Transverse colon (tissue), 4 donors: ENCODE measurements around the gene B4GALNT1. TPM values are rescaled to one million over a fixed set of nuclear protein-coding genes. Genes with fewer than 3 reads are reported as not detected.

ENCODE experiments used
- DNase-seq: peaks from one replicate; pipeline ENCODE4 v3.0.0-alpha.2; 2019
- H3K27ac ChIP-seq, 4 donors: fragments of 200-600 bp; sonication (generic); 2 replicates each; pipeline ENCODE4 v1.5.1; 2016 to 2018; ENCODE audit warnings: inconsistent platforms in 4 of 4
- H3K27me3 ChIP-seq: fragments of 200-600 bp; sonication (generic); 2 replicates; pipeline ENCODE4 v1.5.1; 2017; ENCODE audit warnings: inconsistent platforms
- H3K36me3 ChIP-seq, 4 donors: fragments of 200-600 bp; sonication (generic); 2 replicates each; pipeline ENCODE4 v1.5.1; 2017 to 2019; ENCODE audit warnings: inconsistent platforms in 4 of 4
- H3K4me1 ChIP-seq, 4 donors: fragments of 200-600 bp; sonication (generic); 2 replicates each; pipeline ENCODE4 v1.5.1; 2017 to 2020; ENCODE audit warnings: inconsistent platforms in 4 of 4
- H3K4me3 ChIP-seq, 4 donors: fragments of 200-600 bp; sonication (generic); 1 replicate in 1 of 4; 2 replicates in 3 of 4; pipeline versions ENCODE4 v1.5.1 to v1.6.1; 2017 to 2019; ENCODE audit warnings: inconsistent platforms in 4 of 4
- H3K9me3 ChIP-seq, 2 donors: fragments of 200-600 bp; sonication (generic); 2 replicates each; pipeline ENCODE4 v1.5.1; 2017 to 2019; ENCODE audit warnings: inconsistent platforms in 2 of 2
- EP300 ChIP-seq: sonication (generic); formaldehyde crosslinking; IDR thresholded peaks from one replicate; pipeline ENCODE4 v1.6.1; 2017; ENCODE audit warnings: antibody characterized with exemption, low read depth
- POLR2A ChIP-seq: fragments of 450-650 bp; IDR thresholded peaks from one replicate; pipeline ENCODE4 v1.6.1; 2016; ENCODE audit warnings: antibody characterized with exemption, mild to moderate bottlenecking, moderate library complexity
- POLR2AphosphoS5 ChIP-seq, 3 donors: sonication (generic); formaldehyde crosslinking; IDR thresholded peaks; one replicate each; pipeline ENCODE4 v1.6.1; 2016; ENCODE audit warnings: antibody characterized with exemption in 3 of 3
- WGBS, 2 donors: methylation state at CpG; one replicate each; pipeline ENCODE4 v1.1.5; 2018; ENCODE audit warnings: low coverage in 1 of 2; 5-methylcytosine and 5-hydroxymethylcytosine counted together
- in situ Hi-C, 4 donors: fragments of 200-750 bp; cut with MboI; loops; one replicate each; pipeline versions ENCODE4 v1.15.0 to v1.15.1; 2017; ENCODE audit warnings: low sequenced_read_pairs in 3 of 4, low pct_ligation_motif_present in 1 of 4, low pct_unique_long_range_greater_than_20kb in 1 of 4
- intact Hi-C: fragments of 100-400 bp; cut with DNase I; formaldehyde crosslinking; loops from one replicate; pipeline ENCODE4 v1.15.1; 2023; ENCODE audit warnings: low total_unique reads
- total RNA-seq, 4 donors: library from RNA; depleted of rRNA; stranded (reverse); fragments of >200 nt; gene quantifications; one replicate each; pipeline ENCODE4 v1.1.0, GENCODE V29; 2016
- TF ChIP-seq, protein P1 (sequence below), 5 experiments: fragments of 200-600 bp in 3 of 5; fragments of 450-650 bp in 2 of 5; sonication (generic) in 3 of 5; IDR thresholded peaks; 1 replicate in 2 of 5; 2 replicates in 3 of 5; pipeline ENCODE4 v1.5.1; 2016 to 2017; ENCODE audit warnings: antibody characterized with exemption in 5 of 5, inconsistent platforms in 3 of 5, mild to moderate bottlenecking in 2 of 5, moderate library complexity in 1 of 5

The B4GALNT1 gene
- total RNA-seq, 4 donors from 2014 or later = 0.68 to 6.4 (median 2.1) TPM; not detected in 1

DNA sequence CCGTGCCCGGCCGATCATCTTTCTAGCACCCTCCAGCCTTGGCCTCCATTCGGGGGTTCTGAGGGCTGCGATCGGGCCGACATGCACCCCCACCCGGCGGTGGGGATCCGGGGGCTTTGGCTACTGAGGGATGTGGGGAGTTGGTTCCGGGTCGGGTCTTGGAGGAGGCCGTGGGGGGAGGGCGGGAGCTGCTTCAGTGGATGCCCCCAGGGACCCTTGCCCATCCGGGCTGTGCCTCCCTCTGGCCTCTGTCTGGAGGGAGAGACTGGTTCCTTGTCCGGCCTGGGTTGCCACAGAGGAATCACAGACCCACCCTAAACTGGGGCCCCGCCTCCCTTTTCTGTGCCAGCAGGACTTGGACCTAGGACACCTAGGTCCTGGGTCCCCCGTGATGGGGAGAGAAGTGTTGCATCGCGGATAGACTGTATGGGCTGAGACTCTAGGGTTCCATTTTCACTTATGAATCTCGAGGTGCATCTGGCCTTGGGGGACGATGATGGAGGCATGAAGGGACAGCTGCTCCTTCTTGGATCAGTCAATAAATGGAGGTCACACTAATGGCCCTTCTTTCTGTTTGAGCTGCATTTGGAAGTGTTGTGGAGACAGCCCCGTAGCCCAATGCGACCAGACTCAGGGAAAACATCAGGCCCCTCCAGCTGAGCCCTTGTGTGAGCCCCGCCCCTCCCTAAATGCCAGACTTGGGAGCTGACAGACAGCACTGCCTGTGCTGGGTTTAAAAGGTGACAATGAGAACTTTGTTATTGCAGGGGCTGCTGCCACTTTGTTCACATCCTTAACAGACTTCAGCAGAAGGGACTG lies 27.8 kb downstream of the B4GALNT1 start:
- H3K4me3 ChIP-seq = peak overlapping the region; percentile 54 to 94 (median 58)
- H3K27me3 ChIP-seq = peaks cover 26% of the 10 kb centered on the region
- peaks cover 0 to 19% (median 9%) of the 10 kb centered on the region in 4 donors for H3K36me3 ChIP-seq
- peak; percentile 44 for DNase-seq
- no peak for TF ChIP-seq EP300
- TF ChIP-seq POLR2A = no peak
- TF ChIP-seq POLR2AphosphoS5 (IDR thresholded peaks at IDR 0.05) = no peak
- TF ChIP-seq, protein P1, sequence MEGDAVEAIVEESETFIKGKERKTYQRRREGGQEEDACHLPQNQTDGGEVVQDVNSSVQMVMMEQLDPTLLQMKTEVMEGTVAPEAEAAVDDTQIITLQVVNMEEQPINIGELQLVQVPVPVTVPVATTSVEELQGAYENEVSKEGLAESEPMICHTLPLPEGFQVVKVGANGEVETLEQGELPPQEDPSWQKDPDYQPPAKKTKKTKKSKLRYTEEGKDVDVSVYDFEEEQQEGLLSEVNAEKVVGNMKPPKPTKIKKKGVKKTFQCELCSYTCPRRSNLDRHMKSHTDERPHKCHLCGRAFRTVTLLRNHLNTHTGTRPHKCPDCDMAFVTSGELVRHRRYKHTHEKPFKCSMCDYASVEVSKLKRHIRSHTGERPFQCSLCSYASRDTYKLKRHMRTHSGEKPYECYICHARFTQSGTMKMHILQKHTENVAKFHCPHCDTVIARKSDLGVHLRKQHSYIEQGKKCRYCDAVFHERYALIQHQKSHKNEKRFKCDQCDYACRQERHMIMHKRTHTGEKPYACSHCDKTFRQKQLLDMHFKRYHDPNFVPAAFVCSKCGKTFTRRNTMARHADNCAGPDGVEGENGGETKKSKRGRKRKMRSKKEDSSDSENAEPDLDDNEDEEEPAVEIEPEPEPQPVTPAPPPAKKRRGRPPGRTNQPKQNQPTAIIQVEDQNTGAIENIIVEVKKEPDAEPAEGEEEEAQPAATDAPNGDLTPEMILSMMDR (IDR thresholded peaks at IDR 0.05) = no peak
- intact Hi-C loops = no loop called here
- 24% methylated on average over 10 of the region's 25 CpGs; no CpG with 5 or more reads in 1 of the 2 donors for WGBS, 2 donors
- in situ Hi-C loops = no loop called here
- H3K9me3 ChIP-seq = no peaks in the 10 kb centered on the region
- H3K27ac ChIP-seq = peak overlapping the region; percentile 81 to 95 (median 90)
- peaks cover 3 to 35% (median 15%) of the 10 kb centered on the region in 4 donors for H3K4me1 ChIP-seq

- intact Hi-C loops = no loop called here
Observed at GRCh38 chr12:57604454-57604991, 28.5 kb downstream of the B4GALNT1 start, which contains the start of gene DTX3. Gene DTX3, plus strand, starts transcription at chr12:57604824. Its CDS starts 1,694 bp downstream, at chr12:57606518.

GRCh38 chr12:57603815-57604453 lies 29.1 kb downstream of the B4GALNT1 start:
- peak; percentile 41 for DNase-seq
- no peaks in the 10 kb centered on the region for H3K9me3 ChIP-seq
- WGBS, 2 donors = 30 to 35% methylated on average over 6 of the region's 6 CpGs
- TF ChIP-seq POLR2A = peak; percentile 9
- TF ChIP-seq, protein P1 (IDR thresholded peaks at IDR 0.05) = no peak
- no peak for TF ChIP-seq POLR2AphosphoS5 (IDR thresholded peaks at IDR 0.05)
- TF ChIP-seq EP300 = no peak
- peaks cover 0 to 24% (median 12%) of the 10 kb centered on the region in 4 donors for H3K4me1 ChIP-seq
- peak overlapping the region; percentile 54 to 94 (median 58) for H3K4me3 ChIP-seq
- peaks cover 0 to 24% (median 12%) of the 10 kb centered on the region in 4 donors for H3K36me3 ChIP-seq
- H3K27ac ChIP-seq = peak overlapping the region; percentile 81 to 95 (median 90)
- intact Hi-C loops (no loop called here), in situ Hi-C loops (no loop called here)
- H3K27me3 ChIP-seq = peaks cover 19% of the 10 kb centered on the region

More at GRCh38 chr12:57604454-57604991, 28.5 kb downstream of the B4GALNT1 start, which contains the start of gene DTX3:
- no peaks in the 10 kb centered on the region for H3K9me3 ChIP-seq
- peak within 1 kb of the TSS; percentile 81 to 95 (median 90) for H3K27ac ChIP-seq
- peaks cover under 1 to 28% (median 12%) of the 10 kb centered on the region in 4 donors for H3K4me1 ChIP-seq
- 3 to 9% methylated on average over 13 to 19 of the region's 36 CpGs for WGBS, 2 donors
- peak within 1 kb of the TSS; percentile 54 to 94 (median 58) for H3K4me3 ChIP-seq
- in situ Hi-C loops = no loop called here
- TF ChIP-seq, protein P1 (IDR thresholded peaks at IDR 0.05) = no peak
- no peak for TF ChIP-seq EP300
- peak in 1 of 3 donors; percentile 30 for TF ChIP-seq POLR2AphosphoS5 (IDR thresholded peaks at IDR 0.05)
- H3K27me3 ChIP-seq = peaks cover 20% of the 10 kb centered on the region
- no peak for DNase-seq
- peaks cover 0 to 23% (median 10%) of the 10 kb centered on the region in 4 donors for H3K36me3 ChIP-seq

- peaks cover 19% of the 10 kb centered on the region for H3K27me3 ChIP-seq
- in situ Hi-C loops (no loop called here), intact Hi-C loops (no loop called here)
- TF ChIP-seq, protein P1 (IDR thresholded peaks at IDR 0.05) = no peak
- TF ChIP-seq POLR2A (no peak), EP300 (no peak), POLR2AphosphoS5 (IDR thresholded peaks at IDR 0.05) (no peak)
- DNase-seq = no peak
- H3K36me3 ChIP-seq = peaks cover 0 to 28% (median 12%) of the 10 kb centered on the region in 4 donors
- H3K4me1 ChIP-seq = peaks cover 0 to 24% (median 12%) of the 10 kb centered on the region in 4 donors
- H3K4me3 ChIP-seq = no peak overlapping the region
- H3K9me3 ChIP-seq = no peaks in the 10 kb centered on the region
- H3K27ac ChIP-seq = peak overlapping the region; percentile 81 to 95 (median 90)
- 61 to 80% methylated on average over 2 of the region's 2 CpGs for WGBS, 2 donors
Observed at GRCh38 chr12:57603324-57603723, 29.7 kb downstream of the B4GALNT1 start.
